GM21529 (cell line): ENCODE data around the gene STAG1.
"Not testable (repeated sequence)": the region's sequence is repeated elsewhere in the genome, so short reads cannot be mapped to it uniquely, and the experiment has no call there.

Experiments
- ATAC-seq: cut with Tn5 transposase; IDR thresholded peaks from one replicate; pipeline ENCODE4 v1.9.1; 2021; ENCODE audit not compliant: unreplicated experiment

Gene STAG1

DNA sequence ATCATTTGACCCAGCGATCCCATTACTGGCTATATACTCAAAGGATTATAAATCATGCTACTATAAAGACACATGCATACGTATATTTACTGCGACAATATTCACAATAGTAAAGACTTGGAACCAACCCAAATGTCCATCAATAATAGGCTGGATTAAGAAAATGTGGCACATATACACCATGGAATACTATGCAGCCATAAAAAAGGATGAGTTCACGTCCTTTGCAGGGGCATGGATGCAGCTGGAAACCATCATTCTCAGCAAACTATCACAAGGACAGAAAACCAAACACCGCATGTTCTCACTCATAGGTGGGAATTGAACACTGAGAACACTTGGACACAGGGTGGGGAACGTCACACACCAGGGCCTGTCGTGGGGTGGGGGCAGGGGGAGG, 237.6 kb downstream of the STAG1 start:
- ATAC-seq: not testable (repeated sequence)

GRCh38 chr3:136513367-136513766, 238.8 kb downstream of the STAG1 start:
- ATAC-seq: no peak

- ATAC-seq: no peak
These were observed 239.8 kb downstream of the STAG1 start for GRCh38 chr3:136512381-136512780.

DNA sequence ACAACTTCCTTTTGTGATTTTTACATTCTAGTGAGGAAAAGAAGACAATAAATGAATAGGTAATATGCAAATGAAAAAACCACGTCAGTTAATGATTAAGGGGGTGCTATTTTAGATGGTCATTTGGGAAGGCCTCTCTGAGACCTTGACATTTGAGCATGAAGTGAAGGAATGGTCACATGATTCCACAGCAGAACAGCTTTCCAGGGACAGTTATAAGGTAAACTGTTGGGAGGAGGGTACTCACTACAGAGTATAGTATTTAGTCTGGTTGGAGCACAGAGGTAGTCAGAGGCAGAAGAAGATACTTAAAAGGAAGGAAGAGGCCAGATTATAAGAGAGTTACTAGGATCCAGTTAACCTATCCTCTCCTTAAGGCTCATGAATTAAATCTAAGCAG, 246.5 kb downstream of the STAG1 start:
- no peak for ATAC-seq

GRCh38 chr3:136503056-136503455, 249.1 kb downstream of the STAG1 start:
- no peak for ATAC-seq

GRCh38 chr3:136498919-136499447, 253.2 kb downstream of the STAG1 start:
- ATAC-seq: no peak

DNA sequence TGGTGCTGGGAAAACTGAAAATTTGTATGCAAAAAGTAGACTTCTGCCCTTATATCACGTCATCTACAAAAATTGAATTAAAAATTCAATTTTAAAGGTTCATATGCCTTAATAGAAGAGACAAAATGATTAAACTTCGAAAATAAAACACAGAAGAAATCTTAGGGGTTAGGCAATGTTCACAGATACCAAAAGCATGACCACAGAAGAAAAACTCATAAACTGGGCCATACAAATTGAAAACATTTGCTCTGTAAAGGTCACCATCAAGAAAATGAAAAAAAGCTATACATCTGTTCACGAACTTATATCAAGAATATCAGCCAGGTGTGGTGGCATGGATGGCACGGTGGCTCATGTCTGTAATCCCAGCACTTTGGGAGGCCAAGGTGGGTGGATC, 257.0 kb downstream of the STAG1 start:
- no peak for ATAC-seq

GRCh38 chr3:136490646-136491405, 261.4 kb downstream of the STAG1 start:
- ATAC-seq: no peak

GRCh38 chr3:136485777-136486176, 266.4 kb downstream of the STAG1 start:
- ATAC-seq: no peak

GRCh38 chr3:136476280-136476679, 275.9 kb downstream of the STAG1 start:
- no peak for ATAC-seq

- ATAC-seq: not testable (repeated sequence)
These were observed 277.3 kb downstream of the STAG1 start for GRCh38 chr3:136474876-136475275.

DNA sequence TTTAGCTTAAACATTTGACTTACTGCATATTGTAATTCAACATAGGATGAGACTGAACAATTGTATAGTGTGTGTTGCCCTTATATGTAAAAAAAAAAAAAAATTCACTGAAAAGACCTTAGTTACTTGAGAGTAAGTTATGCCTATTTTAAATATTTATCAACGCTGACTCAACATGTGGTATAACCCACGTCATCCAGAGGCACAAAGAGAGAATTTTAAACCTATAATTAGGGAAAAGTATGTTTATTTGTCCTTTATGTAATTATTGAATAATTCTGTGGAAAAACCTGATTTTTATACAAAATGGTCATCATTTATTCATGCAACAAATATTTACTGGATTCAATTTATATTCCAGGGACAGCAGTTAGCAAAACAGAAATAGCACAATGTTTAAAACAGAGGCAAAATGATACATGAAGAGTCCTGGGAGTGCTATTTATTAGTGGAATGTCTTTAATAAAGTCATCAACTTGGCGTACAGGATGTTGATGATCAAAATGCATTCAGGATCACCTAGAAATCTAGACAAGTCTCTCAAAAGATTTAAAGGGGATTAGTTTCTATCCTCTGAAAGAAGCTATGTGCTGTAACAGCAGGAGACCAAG, 278.4 kb downstream of the STAG1 start:
- no peak for ATAC-seq

- no peak for ATAC-seq
These were observed 286.9 kb downstream of the STAG1 start for GRCh38 chr3:136465296-136465695.

DNA sequence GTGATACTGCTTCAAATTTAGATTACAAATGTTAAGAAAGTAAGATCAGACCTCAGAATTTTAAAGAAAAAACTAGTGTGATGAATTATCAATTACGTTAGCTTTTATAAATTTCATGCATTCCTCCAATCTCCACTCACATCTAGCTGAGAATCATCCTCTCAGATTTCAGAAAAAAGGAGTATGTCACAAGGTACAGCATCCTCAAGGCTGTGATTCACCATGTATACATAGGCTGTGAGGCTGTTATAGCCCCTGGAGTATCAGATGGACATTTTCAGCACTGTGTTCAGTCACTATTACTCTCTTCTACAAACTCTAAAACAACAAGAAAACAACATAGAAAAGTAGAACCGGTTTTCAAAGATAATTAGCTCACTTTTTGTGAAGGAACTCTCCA, 287.7 kb downstream of the STAG1 start:
- ATAC-seq: no peak

DNA sequence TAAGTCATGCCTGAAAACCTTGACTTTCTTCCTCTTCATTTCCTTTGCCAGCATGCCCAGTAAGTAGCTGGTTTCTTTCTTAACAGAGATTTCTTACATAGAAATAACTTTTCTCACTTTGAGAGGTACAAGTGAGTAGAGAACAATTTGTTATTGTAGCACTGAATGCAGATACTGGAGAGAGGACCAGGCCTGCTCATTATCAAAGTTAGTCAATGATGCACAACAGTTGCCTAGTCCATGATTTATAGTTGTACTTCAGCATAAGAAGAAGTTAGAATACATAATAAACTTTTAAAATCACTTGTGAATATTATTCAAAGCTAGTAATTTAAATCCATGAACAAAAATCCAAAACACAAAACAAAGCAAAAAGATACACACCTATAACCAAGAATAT, 289.0 kb downstream of the STAG1 start:
- ATAC-seq: no peak

DNA sequence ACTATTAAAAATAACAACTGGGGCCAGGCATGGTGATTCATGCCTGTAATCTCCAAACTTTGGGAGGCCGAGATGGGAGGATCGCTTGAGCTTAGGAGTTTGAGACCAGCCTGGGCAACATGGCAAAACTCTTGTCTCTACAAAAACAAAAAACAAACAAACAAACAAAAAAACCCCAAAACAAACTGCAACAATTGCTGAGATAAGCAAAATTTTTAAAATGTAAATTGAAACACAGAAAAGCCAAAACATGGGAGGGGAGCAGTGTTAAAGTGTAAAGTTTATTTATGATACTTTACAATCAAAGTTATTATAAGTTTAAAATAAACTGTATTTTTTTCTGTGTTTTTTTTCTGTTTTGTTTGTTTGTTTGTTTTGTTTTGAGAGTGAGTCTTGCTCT, 294.4 kb downstream of the STAG1 start:
- no peak for ATAC-seq

DNA sequence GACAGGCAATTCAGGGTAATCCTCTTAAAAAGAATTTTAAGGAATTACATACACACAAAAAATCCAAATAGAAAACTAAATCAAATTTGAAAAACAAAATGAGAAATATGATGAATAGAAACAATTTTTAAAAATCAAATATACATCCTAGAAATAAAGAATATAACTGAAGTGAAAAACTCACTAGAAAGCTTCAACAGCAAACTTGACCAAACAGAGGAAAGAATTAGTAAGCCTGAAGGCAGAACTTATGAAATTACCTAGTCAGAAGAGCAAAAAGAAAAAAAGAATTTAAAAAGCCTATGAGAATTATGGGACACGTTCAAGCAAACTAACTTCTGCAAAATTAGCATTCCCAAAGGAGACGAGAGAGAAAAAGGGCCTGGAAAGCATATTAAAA, 296.0 kb downstream of the STAG1 start:
- ATAC-seq: no peak

DNA sequence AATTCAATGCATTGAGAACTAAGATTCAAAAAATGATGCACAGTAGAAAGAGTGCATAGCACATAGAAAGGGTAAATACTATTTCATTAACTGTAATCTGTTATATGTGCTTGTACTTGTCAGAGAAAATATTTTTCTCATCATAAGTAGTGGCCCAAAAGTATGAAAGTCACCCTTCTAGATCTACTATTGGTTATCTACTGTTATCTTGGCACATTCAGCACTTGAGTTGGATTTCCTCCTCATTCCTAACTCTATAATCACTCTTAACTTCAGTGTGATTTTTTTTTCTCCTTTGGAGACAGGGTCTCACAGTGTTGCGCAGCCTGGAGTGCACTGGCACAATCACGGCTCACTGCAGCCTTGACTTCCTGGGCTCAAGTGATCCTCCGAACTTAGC, 307.6 kb downstream of the STAG1 start:
- ATAC-seq: no peak

GRCh38 chr3:136437043-136437442, 315.1 kb downstream of the STAG1 start:
- ATAC-seq: no peak

GRCh38 chr3:136434429-136434828, 317.7 kb downstream of the STAG1 start:
- no peak for ATAC-seq

DNA sequence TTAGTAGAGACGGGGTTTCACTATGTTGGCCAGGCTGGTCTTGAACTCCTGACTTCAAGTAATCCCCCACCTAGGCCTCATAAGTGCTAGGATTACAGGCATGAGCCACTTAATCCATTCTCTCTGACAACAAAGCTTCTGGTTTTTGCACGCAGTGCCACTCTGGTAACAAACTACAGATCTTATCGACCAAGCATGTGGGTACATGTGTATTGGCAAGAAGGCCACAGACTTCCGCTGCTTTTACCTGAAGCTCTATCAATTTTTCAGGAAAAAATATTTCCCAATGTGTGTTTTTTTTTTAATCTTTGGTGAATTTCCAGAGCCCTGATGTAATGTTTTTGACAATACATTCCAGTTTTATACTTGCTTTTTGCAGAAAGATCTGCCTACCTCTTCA, 319.5 kb downstream of the STAG1 start:
- no peak for ATAC-seq

- ATAC-seq: no peak
These were observed 324.0 kb downstream of the STAG1 start for GRCh38 chr3:136428167-136428566.

GRCh38 chr3:136427236-136427635, 324.9 kb downstream of the STAG1 start:
- ATAC-seq: no peak
